ENCODE measurements around the gene NUTF2. TPM values are rescaled to one million over a fixed set of nuclear protein-coding genes. Genes with fewer than 3 reads are reported as not detected.

Gene NUTF2
- total and polyA plus RNA-seq, 2 of the 8 experiments (the other 6 are each of a cell fraction or from before 2014, with no cell fraction given) = 219 to 377 TPM

DNA sequence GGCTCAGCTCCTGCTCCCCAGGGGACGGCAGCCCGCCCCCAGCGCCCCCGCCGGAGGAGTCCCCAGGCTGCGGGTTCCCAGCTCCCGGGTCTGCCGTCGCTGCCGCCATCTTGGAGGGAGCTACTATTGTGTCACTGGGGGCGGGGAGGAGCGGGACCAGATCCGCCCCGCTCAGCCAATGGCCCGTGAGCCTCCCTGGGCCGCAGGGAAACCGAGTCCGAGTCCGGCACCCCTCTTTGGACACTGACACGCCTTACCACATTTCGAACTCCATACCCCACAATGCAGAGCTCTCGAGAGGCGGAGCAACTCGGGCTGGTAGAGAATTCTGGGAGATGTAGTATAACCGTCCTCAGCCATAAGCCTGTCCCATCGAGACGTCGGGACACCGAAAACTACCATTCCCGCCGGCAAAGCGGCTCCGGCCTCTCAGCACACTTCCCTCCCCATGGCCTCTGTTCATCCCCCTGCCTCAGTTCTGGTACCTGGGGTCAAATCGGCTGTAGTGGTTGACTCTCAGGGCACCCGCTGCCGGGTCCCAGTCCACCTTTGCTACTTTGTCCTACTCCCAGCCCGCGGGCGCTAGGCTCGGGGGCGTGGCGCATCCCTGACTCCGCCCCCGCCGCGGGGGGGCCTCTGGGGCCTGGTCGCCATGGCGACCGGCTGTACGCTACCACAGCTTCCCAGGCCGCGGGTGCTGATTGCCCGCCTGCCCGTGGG is 40.1 kb upstream of the NUTF2 start, which contains the start of the genes RANBP10 and TSNAXIP1:
Gene RANBP10 (minus strand): TSS at position 133 of the 720 bp plus-strand sequence. CDS start 24 bp downstream, at position 109.
Gene TSNAXIP1 (plus strand): TSS at position 462 of the 720 bp plus-strand sequence. CDS start 261 bp downstream, outside the sequence.
- no peak within 1 kb of the TSS for H3K4ac ChIP-seq (replicated peaks; ENCODE audit: insufficient read length, low read depth, low read length)
- H2BK20ac ChIP-seq (ENCODE audit: low read length) = no peak within 1 kb of the TSS
- H2BK120ac ChIP-seq (replicated peaks; ENCODE audit: low read depth, low read length) = no peak within 1 kb of the TSS
- H3K23ac ChIP-seq (ENCODE audit: insufficient read length) = no peak within 1 kb of the TSS
- peaks cover 0 to 3% of the 10 kb centered on the region in 2 experiments for H4K20me1 ChIP-seq (replicated peaks in 1 of 2; ENCODE audit: control insufficient read depth in 1 of 2, insufficient read depth in 2 of 2, low read length in 2 of 2)
- H3K4me2 ChIP-seq (ENCODE audit: insufficient read depth in 1 of 2, low read depth in 2 of 2, low read length in 2 of 2) = peak within 1 kb of the TSS; percentile 93 to 96
- H2BK15ac ChIP-seq (ENCODE audit: low read length) = no peak within 1 kb of the TSS
- H3K4me1 ChIP-seq (replicated peaks in 1 of 4; ENCODE audit: control insufficient read depth in 3 of 4, insufficient read depth in 4 of 4, low read length in 3 of 4) = peaks cover 4 to 9% (median 5%) of the 10 kb centered on the region in 4 experiments; a peak in 6 of 7 replicates
- H3K79me2 ChIP-seq (ENCODE audit: control insufficient read depth in 1 of 2, insufficient read depth in 2 of 2, low read length in 2 of 2) = peaks cover 5 to 21% of the 10 kb centered on the region in 2 experiments; a peak in 3 of 4 replicates
- H2AK5ac ChIP-seq (ENCODE audit: low read depth, low read length) = no peak within 1 kb of the TSS
- WGBS, 2 experiments (ENCODE audit: extremely low coverage in 1 of 2, insufficient coverage in 1 of 2, insufficient read length in 1 of 2, insufficient replicate concordance in 2 of 2, low coverage in 1 of 2, low lambda C conversion rate in 2 of 2, missing lambda C conversion rate in 1 of 2) = 1% methylated on average over 53 of the region's 54 CpGs; no CpG with 5 or more reads in 1 of the 2 experiments
- no peak within 1 kb of the TSS for H4K91ac ChIP-seq (replicated peaks; ENCODE audit: insufficient read length, low read length)
- peak within 1 kb of the TSS; percentile 60; the same call in 1 of the 2 replicates for H2BK5ac ChIP-seq (ENCODE audit: low read depth, low read length)
- peak within 1 kb of the TSS; percentile 95 to 98 (median 96) for H3K4me3 ChIP-seq (ENCODE audit: extremely low read depth in 1 of 4, insufficient read depth in 2 of 4, low read depth in 3 of 4, low read length in 4 of 4)
- H4K5ac ChIP-seq (ENCODE audit: insufficient read length, low read depth, low read length) = peak within 1 kb of the TSS; percentile 71
- no peak within 1 kb of the TSS; the same call in 1 of the 2 replicates for H3K18ac ChIP-seq (ENCODE audit: extremely low read depth, low read length)
- POLR2A ChIA-PET (ENCODE audit: partially characterized antibody) = interaction anchor here (0.6 to 2.0 kb wide), 18 partner anchors 8 to 427 kb away, joined by 3 to 8 read pairs (median 4); partner anchors contain the start of genes DDX28, DUS2, GFOD2 and NFATC3
- no peak within 1 kb of the TSS for H2BK12ac ChIP-seq (ENCODE audit: low read depth, low read length)
- FAIRE-seq (peak; percentile 62), DNase-seq (ENCODE audit: low read depth in 1 of 2, low spot score in 2 of 2) (peak; percentile 93 to 97)
- peak within 1 kb of the TSS; percentile 52 for H3K27ac ChIP-seq (ENCODE audit: low read depth, low read length)
- peaks cover 11% of the 10 kb centered on the region for H3K23me2 ChIP-seq (ENCODE audit: low read depth, low read length)
- no peak within 1 kb of the TSS for H3K56ac ChIP-seq (replicated peaks; ENCODE audit: insufficient read length, low read depth, low read length)
- peaks cover 0 to 5% (median 0%) of the 10 kb centered on the region in 4 experiments; a peak in 3 of 8 replicates for H3K36me3 ChIP-seq (ENCODE audit: control insufficient read depth in 2 of 4, insufficient read depth in 4 of 4, low read length in 3 of 4)
- H2AFZ ChIP-seq (ENCODE audit: low read length) = peak within 1 kb of the TSS; percentile 98
- peaks cover 9% of the 10 kb centered on the region; the same call in 1 of the 2 replicates for H3K79me1 ChIP-seq (ENCODE audit: low read depth, low read length)
- peak within 1 kb of the TSS; percentile 95 for H4K8ac ChIP-seq (ENCODE audit: extremely low read depth, insufficient read depth, low read length)
- peak within 1 kb of the TSS; percentile 79 to 88 (median 83) for H3K9ac ChIP-seq (replicated peaks in 1 of 4; ENCODE audit: extremely low read depth in 1 of 4, low read depth in 3 of 4, low read length in 3 of 4)
- H3K27me3 ChIP-seq (replicated peaks in 1 of 4; ENCODE audit: control insufficient read depth in 3 of 4, extremely low read depth in 1 of 4, insufficient read depth in 3 of 4, low read length in 3 of 4) = no peaks in the 10 kb centered on the region
- no peak within 1 kb of the TSS for H3K14ac ChIP-seq (ENCODE audit: insufficient read length)
- CTCF ChIA-PET (ENCODE audit: partially characterized antibody) = interaction anchor here (0.6 to 3.0 kb wide), 12 partner anchors 9 to 144 kb away, joined by 3 to 29 read pairs (median 4); partner anchors contain the start of gene LCAT
- H3K9me3 ChIP-seq (ENCODE audit: insufficient read depth in 2 of 2, low read depth in 1 of 2, low read length in 1 of 2) = no peaks in the 10 kb centered on the region
- TF ChIP-seq RXRA (IDR thresholded peaks at IDR 0.05; ENCODE audit: insufficient read depth, low read depth, low read length) (no peak), GTF2F1 (IDR thresholded peaks at IDR 0.05; ENCODE audit: borderline replicate concordance, low read depth, low read length) (no peak), CREB1 (IDR thresholded peaks at IDR 0.05) (peak; percentile 66), KDM1A (IDR thresholded peaks at IDR 0.05; ENCODE audit: borderline replicate concordance, low read length) (no peak), PHF8 (conservative IDR thresholded peaks at IDR 0.05; ENCODE audit: low read depth, low read length) (peak; percentile 15; the same call in 1 of the 2 replicates), RAD21 (IDR thresholded peaks at IDR 0.05 in 1 of 2, conservative IDR thresholded peaks at IDR 0.05 in 1 of 2; ENCODE audit: low read depth in 2 of 2, low read length in 2 of 2) (no peak)
- TF ChIP-seq, protein P1, sequence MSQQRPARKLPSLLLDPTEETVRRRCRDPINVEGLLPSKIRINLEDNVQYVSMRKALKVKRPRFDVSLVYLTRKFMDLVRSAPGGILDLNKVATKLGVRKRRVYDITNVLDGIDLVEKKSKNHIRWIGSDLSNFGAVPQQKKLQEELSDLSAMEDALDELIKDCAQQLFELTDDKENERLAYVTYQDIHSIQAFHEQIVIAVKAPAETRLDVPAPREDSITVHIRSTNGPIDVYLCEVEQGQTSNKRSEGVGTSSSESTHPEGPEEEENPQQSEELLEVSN (IDR thresholded peaks at IDR 0.05) = no peak
